GM12891 (cell line): ENCODE data around the gene ID2.

Experiments used
- PAX5 ChIP-seq: IDR thresholded peaks from 2 replicates; pipeline ENCODE4 v1.6.1; 2011; ENCODE audit warnings: low read length, moderate library complexity, mild to moderate bottlenecking; ENCODE audit not compliant: insufficient read depth, severe bottlenecking
- POLR2A ChIP-seq: IDR thresholded peaks from 2 replicates; pipeline ENCODE4 v1.6.1; 2011; ENCODE audit warnings: low read depth, low read length, control low read depth
- POLR2AphosphoS5 ChIP-seq: IDR thresholded peaks from 2 replicates; pipeline ENCODE4 v1.6.1; 2011; ENCODE audit warnings: low read depth, low read length, control low read depth
- POU2F2 ChIP-seq: IDR thresholded peaks from 2 replicates; pipeline ENCODE4 v1.6.1; 2011; ENCODE audit warnings: low read depth, mild to moderate bottlenecking, control low read depth, low read length, moderate library complexity
- SPI1 ChIP-seq: IDR thresholded peaks from 2 replicates; pipeline ENCODE4 v1.6.1; 2011; ENCODE audit warnings: low read depth, low read length, control low read depth
- TAF1 ChIP-seq: IDR thresholded peaks from 2 replicates; pipeline ENCODE4 v1.6.1; 2011; ENCODE audit warnings: low read depth, low read length, control low read depth

DNA sequence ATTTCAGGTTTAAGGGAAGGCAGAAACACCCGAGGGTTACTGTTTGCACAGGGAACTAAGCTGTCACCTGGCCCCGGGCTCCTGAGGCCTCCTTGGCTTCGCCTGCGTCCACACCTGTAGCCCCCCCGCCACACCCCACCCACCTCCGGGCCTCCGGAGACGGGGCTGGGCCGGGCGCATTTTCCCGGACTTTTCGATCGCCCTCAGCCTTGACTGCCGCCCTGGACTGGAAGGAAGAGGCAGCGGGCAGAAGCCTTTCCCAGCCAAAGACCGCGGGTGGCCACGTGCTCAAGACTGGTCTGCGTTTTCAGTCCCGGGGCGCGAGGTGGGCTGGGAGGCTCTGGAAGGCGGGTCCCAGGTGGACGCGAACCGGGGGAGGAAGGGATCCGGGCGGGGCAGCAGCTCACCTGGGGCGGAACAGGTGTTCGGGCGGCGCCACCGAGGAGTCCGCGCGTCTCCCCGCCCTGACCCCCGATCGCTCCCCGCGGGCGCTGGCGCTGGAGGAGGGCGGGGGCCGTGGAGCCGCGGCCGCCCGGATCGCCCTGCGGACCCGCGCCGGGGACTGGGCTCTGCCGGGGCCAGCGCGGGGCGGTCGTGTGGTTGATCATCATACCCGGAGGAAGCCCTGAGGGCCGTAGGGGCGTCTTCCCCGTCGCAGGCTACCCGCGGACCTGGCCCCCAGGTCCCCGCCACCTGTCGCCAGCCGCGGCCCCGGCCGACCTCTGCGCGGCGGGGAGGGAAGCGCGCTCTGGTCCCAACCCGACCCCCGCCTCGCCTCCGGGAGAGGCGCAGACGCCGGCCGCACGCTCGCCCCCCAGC lies 3.2 kb downstream of the ID2 start:
- TF ChIP-seq POLR2AphosphoS5 (no peak), TAF1 (no peak), POLR2A (no peak), POU2F2 (no peak), PAX5 (no peak), SPI1 (no peak)
